ENCODE data around the gene FGG. TPM values are rescaled to one million over a fixed set of nuclear protein-coding genes. Genes with fewer than 3 reads are reported as not detected.

FGG gene
- total RNA-seq, 6 experiments from 2014 or later = 5,578 to 14,578 (median 13,052) TPM

GRCh38 chr4:154616731-154617130, 4.3 kb upstream of the FGG start:
- peak in 2 of 4 donors; percentile 1 to 5 for ATAC-seq

GRCh38 chr4:154616287-154616686, 3.8 kb upstream of the FGG start:
- Histone ChIP-seq H3K9me3 (no peaks in the 10 kb centered on the region), H3K27ac (peak overlapping the region; percentile 72 to 94 (median 75)), H3K36me3 (peaks cover 0 to 3% (median 0%) of the 10 kb centered on the region in 4 donors), H3K4me3 (no peak overlapping the region), H3K4me1 (peaks cover 0 to 57% (median 24%) of the 10 kb centered on the region in 4 donors), H3K27me3 (no peaks in the 10 kb centered on the region)
- TF ChIP-seq POLR2A (IDR thresholded peaks at IDR 0.05) = no peak
- no peak for TF ChIP-seq CTCF (IDR thresholded peaks at IDR 0.05)
- WGBS (ENCODE audit: insufficient coverage, low coverage, low lambda C conversion rate, missing lambda C conversion rate) = 25% methylated on average over 4 of the region's 4 CpGs
- intact Hi-C loops (cut with DNase I) = loop anchor here in 1 of 2 donors (5.0 kb wide), 1 partner anchor 54 kb away; the partner anchor contains the start of gene FGB
- ATAC-seq (no peak), DNase-seq (no peak)

More at GRCh38 chr4:154616731-154617130, 4.3 kb upstream of the FGG start:
- Histone ChIP-seq H3K9me3 (no peaks in the 10 kb centered on the region), H3K4me3 (no peak overlapping the region), H3K36me3 (no peaks in the 10 kb centered on the region), H3K27me3 (no peaks in the 10 kb centered on the region), H3K27ac (peak overlapping the region; percentile 72 to 94 (median 75)), H3K4me1 (peaks cover 0 to 57% (median 24%) of the 10 kb centered on the region in 4 donors)
- 23% methylated on average over 2 of the region's 2 CpGs for WGBS (ENCODE audit: insufficient coverage, low coverage, low lambda C conversion rate, missing lambda C conversion rate)
- intact Hi-C loops (cut with DNase I) = loop anchor here in 1 of 2 donors (5.0 kb wide), 1 partner anchor 54 kb away; the partner anchor contains the start of gene FGB
- TF ChIP-seq POLR2A (IDR thresholded peaks at IDR 0.05) (no peak), CTCF (IDR thresholded peaks at IDR 0.05) (no peak)
- no peak for DNase-seq

GRCh38 chr4:154615211-154615610, 2.8 kb upstream of the FGG start:
- peak overlapping the region in 2 of 3 donors; percentile 2 to 7 for H3K4me3 ChIP-seq
- peaks cover 0 to 55% (median 23%) of the 10 kb centered on the region in 4 donors for H3K4me1 ChIP-seq
- DNase-seq (no peak), ATAC-seq (peak in 3 of 4 donors; percentile 9 to 16 (median 9))
- 33% methylated on average over 1 of the region's 1 CpG for WGBS (ENCODE audit: insufficient coverage, low coverage, low lambda C conversion rate, missing lambda C conversion rate)
- no peaks in the 10 kb centered on the region for H3K9me3 ChIP-seq
- H3K27ac ChIP-seq = peak overlapping the region; percentile 56 to 94 (median 75)
- no peaks in the 10 kb centered on the region for H3K27me3 ChIP-seq
- H3K36me3 ChIP-seq = peaks cover 6 to 14% (median 9%) of the 10 kb centered on the region in 4 donors
- TF ChIP-seq CTCF (IDR thresholded peaks at IDR 0.05) = no peak
- intact Hi-C loops (cut with DNase I) = loop anchor here in 1 of 2 donors (5.0 kb wide), 1 partner anchor 53 kb away; the partner anchor contains the start of gene FGB

- no peak for DNase-seq
- TF ChIP-seq POLR2A (IDR thresholded peaks at IDR 0.05) = no peak
- TF ChIP-seq CTCF (IDR thresholded peaks at IDR 0.05) = no peak
- no peak for ATAC-seq
- Histone ChIP-seq H3K9me3 (no peaks in the 10 kb centered on the region), H3K4me3 (peak overlapping the region in 1 of 3 donors; percentile 2), H3K27ac (peak overlapping the region; percentile 56 to 94 (median 75)), H3K4me1 (peaks cover 0 to 45% (median 19%) of the 10 kb centered on the region in 4 donors), H3K27me3 (no peaks in the 10 kb centered on the region), H3K36me3 (peaks cover 11 to 23% (median 15%) of the 10 kb centered on the region in 4 donors)
- intact Hi-C loops (cut with DNase I) = loop anchor here in 1 of 2 donors (5.0 kb wide), 1 partner anchor 47 kb away; no protein-coding TSS in a partner anchor
These were observed 1.9 kb upstream of the FGG start for GRCh38 chr4:154614306-154614705.

Data from right lobe of liver (tissue), 6 donors.